ENCODE data around the gene PANX3.
"Not testable (repeated sequence)": the region's sequence is repeated elsewhere in the genome, so short reads cannot be mapped to it uniquely, and the experiment has no call there.

The PANX3 gene

GRCh38 chr11:124611064-124611463, at the start of gene PANX3:
PANX3 (plus strand) TSS chr11:124611428; CDS start chr11:124611557, 129 bp downstream.
- peak; percentile 50 for DNase-seq

- DNase-seq: no peak
Measured at GRCh38 chr11:124569697-124570096, 41.5 kb upstream of the PANX3 start, which contains the start of gene OR8A1. OR8A1 (plus strand) TSS chr11:124569997; CDS start chr11:124570120, 123 bp downstream.

GRCh38 chr11:124570160-124570559, 41.1 kb upstream of the PANX3 start:
- DNase-seq: no peak

- no peak for DNase-seq
Measured at GRCh38 chr11:124577716-124578427, 33.4 kb upstream of the PANX3 start.

GRCh38 chr11:124578761-124579160, 32.5 kb upstream of the PANX3 start:
- no peak for DNase-seq

- DNase-seq: no peak
Measured at GRCh38 chr11:124581817-124582216, 29.4 kb upstream of the PANX3 start.

GRCh38 chr11:124582565-124582964, 28.7 kb upstream of the PANX3 start:
- no peak for DNase-seq

GRCh38 chr11:124583781-124584180, 27.4 kb upstream of the PANX3 start:
- DNase-seq: no peak

- no peak for DNase-seq
Measured at GRCh38 chr11:124584681-124585372, 26.4 kb upstream of the PANX3 start.

- peak; percentile 54 for DNase-seq
Measured at GRCh38 chr11:124586238-124586860, 24.9 kb upstream of the PANX3 start.

- no peak for DNase-seq
Measured at GRCh38 chr11:124591430-124591829, 19.8 kb upstream of the PANX3 start.

GRCh38 chr11:124592627-124593026, 18.6 kb upstream of the PANX3 start:
- no peak for DNase-seq

- DNase-seq: no peak
Measured at GRCh38 chr11:124595302-124595701, 15.9 kb upstream of the PANX3 start.

- DNase-seq: no peak
Measured at GRCh38 chr11:124597626-124598025, 13.6 kb upstream of the PANX3 start.

- no peak for DNase-seq
Measured at GRCh38 chr11:124600621-124601320, 10.5 kb upstream of the PANX3 start.

GRCh38 chr11:124602193-124602592, 9.0 kb upstream of the PANX3 start:
- peak; percentile 29 for DNase-seq

- DNase-seq: not testable (repeated sequence)
Measured at GRCh38 chr11:124602723-124603122, 8.5 kb upstream of the PANX3 start.

- no peak for DNase-seq
Measured at GRCh38 chr11:124605719-124606118, 5.5 kb upstream of the PANX3 start.

- no peak for DNase-seq
Measured at GRCh38 chr11:124608147-124608546, 3.1 kb upstream of the PANX3 start.

- DNase-seq: no peak
Measured at GRCh38 chr11:124610295-124610694, 933 bp upstream of the PANX3 start.

GRCh38 chr11:124612045-124612444, 817 bp downstream of the PANX3 start:
- DNase-seq: no peak

- DNase-seq: no peak
Measured at GRCh38 chr11:124612567-124613246, 1.5 kb downstream of the PANX3 start.

- no peak for DNase-seq
Measured at GRCh38 chr11:124618863-124619262, 7.6 kb downstream of the PANX3 start.

Data from fibroblast of skin of right quadriceps (primary cell).